A549 (cell line): ENCODE data around the gene RNU5D-1.

Experiments
- CTCF ChIP-seq: fragments of >200 bp; sonication (Bioruptor Twin); formaldehyde crosslinking; IDR thresholded peaks from 3 replicates; pipeline ENCODE4 v1.5.1; 2016
- MAZ ChIP-seq: fragments of 150-350 bp; IDR thresholded peaks from 2 replicates; pipeline ENCODE4 v1.6.1; 2014; ENCODE audit warnings: antibody characterized with exemption, low read depth, low read length, borderline replicate concordance
- POLR2A ChIP-seq: IDR thresholded peaks from 2 replicates; pipeline ENCODE4 v1.6.1; 2012; ENCODE audit warnings: mild to moderate bottlenecking, low read length
- ZC3H11A ChIP-seq: fragments of 450-650 bp; IDR thresholded peaks from 2 replicates; pipeline ENCODE4 v1.6.1; 2014; ENCODE audit warnings: antibody characterized with exemption, mild to moderate bottlenecking

- no peak for TF ChIP-seq ZC3H11A
- peak; percentile 71 for TF ChIP-seq POLR2A
- no peak for TF ChIP-seq CTCF
- TF ChIP-seq MAZ = no peak
Measured at GRCh38 chr1:44739307-44740178, 8.6 kb upstream of the RNU5D-1 start, which contains the start of gene KIF2C.
